Measurements from ENCODE around the gene LLGL2. TPM values are rescaled to one million over a fixed set of nuclear protein-coding genes. Genes with fewer than 3 reads are reported as not detected.

Gene LLGL2
- total RNA-seq, 1 donor from 2014 or later, result 16.6 TPM

DNA sequence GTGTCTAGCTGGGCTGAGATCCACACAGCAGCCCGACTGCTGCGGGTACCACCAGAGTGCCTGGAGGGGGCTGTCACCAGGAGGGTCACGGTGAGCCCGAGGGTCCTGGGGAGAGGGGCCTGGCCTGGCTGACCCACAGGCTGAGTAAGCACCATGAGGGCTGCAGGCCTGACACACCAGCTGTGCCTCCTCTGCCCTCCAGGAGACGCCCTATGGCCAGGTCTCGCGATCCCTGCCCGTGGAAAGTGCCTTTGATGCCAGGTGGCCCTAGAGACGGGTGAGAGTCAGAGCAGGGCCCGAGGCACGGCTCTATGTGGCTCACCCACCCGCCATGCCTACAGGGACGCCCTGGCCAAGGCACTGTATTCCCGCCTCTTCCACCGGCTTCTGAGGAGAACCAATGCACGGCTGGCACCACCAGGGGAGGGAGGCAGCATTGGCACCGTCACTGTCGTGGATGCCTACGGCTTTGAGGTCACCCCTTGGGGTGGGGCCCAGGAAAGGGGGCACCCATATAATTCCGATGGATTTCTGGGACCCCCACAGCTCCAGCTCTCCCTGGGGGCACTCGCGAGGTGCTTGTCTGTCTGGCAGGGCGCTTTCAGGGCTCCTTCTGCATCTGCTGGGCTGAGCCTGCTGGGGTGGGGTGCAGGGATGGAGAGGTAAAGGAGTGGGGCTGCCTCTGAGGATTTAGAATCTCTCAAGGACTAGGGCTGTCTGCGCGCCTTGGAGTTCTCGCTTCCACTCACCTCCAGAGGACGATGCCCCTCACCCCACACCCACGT lies 69.2 kb downstream of the LLGL2 start:
- no peaks in the 10 kb centered on the region for H3K36me3 Mint-ChIP-seq
- no peak overlapping the region for H3K27ac ChIP-seq
- H3K4me3 Mint-ChIP-seq, result no peak overlapping the region
- no peak for TF ChIP-seq EZH2phosphoT487 (IDR thresholded peaks at IDR 0.05)
- H3K27ac Mint-ChIP-seq, result no peak overlapping the region
- no peaks in the 10 kb centered on the region for H3K79me2 ChIP-seq (ENCODE audit: low read depth)
- no peak overlapping the region for H3K4me2 ChIP-seq
- peaks cover 10% of the 10 kb centered on the region for H3K27me3 ChIP-seq
- no peaks in the 10 kb centered on the region for H3K4me1 ChIP-seq
- no peaks in the 10 kb centered on the region for H4K20me1 ChIP-seq (ENCODE audit: low read depth)
- no peaks in the 10 kb centered on the region for H3F3A ChIP-seq (ENCODE audit: low read depth)
- no peak overlapping the region for H2AFZ ChIP-seq (replicated peaks)
- H3K4me1 Mint-ChIP-seq, result peaks cover 4% of the 10 kb centered on the region
- no peaks in the 10 kb centered on the region for H3K36me3 ChIP-seq
- DNase-seq (ENCODE audit: low spot score), result no peak
- H3K9ac ChIP-seq, result no peak overlapping the region
- H3K9me3 Mint-ChIP-seq, result no peaks in the 10 kb centered on the region
- no peaks in the 10 kb centered on the region for H3K9me3 ChIP-seq (ENCODE audit: low read depth)
- peaks cover 9% of the 10 kb centered on the region for H3K27me3 Mint-ChIP-seq (ENCODE audit: insufficient read depth, low read depth)
- no peak overlapping the region for H3K4me3 ChIP-seq

DNA sequence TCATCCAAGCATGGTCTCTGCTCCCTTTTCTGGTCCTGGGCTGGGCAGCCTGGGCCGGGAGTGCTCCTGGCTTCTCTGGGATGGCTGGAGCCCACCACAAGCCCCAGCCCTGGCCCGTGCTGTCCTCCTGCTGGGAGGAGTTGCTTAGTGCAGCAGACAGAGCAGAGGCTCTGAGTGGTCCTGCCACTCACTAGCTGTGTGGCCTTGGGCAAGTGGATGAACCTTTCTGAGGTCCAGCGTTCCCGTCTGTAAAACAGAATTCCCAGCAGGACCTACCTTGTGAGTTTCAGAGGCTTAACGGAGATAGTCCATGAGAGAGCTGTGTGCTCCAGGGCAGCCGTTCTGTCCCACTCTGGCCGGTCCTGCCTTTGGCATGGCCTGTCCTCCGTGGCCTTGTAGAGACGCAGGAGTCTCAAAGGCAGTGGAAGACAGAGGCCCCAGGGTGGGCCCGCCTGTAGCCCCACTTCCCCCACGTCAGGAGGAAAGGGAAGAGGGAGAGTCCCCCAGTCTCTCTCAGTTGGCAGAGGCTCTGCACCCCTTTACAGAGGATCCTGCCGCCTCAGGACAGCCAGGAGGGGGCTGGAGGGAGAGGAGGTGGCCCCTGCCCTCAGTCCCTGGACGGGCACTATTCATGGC lies 69.9 kb downstream of the LLGL2 start:
- no peak overlapping the region for H2AFZ ChIP-seq (replicated peaks)
- no peaks in the 10 kb centered on the region for H3K36me3 ChIP-seq
- no peaks in the 10 kb centered on the region for H3K9me3 Mint-ChIP-seq

DNA sequence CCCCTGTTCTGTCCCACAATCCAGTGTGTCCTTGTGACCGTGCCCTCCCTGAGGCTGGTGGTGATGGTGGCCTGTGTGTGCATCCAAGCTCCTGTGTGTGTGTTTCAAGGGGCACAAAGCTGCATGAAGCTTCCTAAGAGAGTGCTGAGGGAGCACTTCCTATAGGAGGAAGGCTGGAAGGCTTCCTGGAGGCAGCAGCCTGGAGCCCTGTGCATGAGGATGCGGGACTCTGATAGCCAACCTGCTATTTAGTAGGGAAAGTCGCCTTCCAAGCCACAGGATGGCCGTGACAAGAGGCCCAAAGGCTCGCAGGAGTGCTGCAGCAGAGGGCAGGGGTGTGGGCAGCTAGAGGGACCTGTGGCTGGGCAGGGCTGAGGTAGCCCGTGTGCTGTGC lies 70.4 kb downstream of the LLGL2 start:
- Mint-ChIP-seq H3K36me3 (no peaks in the 10 kb centered on the region), H3K9me3 (no peaks in the 10 kb centered on the region), H3K27me3 (ENCODE audit: insufficient read depth, low read depth) (peaks cover 5% of the 10 kb centered on the region), H3K27ac (no peak overlapping the region), H3K4me1 (peaks cover 2% of the 10 kb centered on the region), H3K4me3 (no peak overlapping the region)
- no peaks in the 10 kb centered on the region for H3K9me3 ChIP-seq (ENCODE audit: low read depth)
- H3K27me3 ChIP-seq, result no peaks in the 10 kb centered on the region
- no peaks in the 10 kb centered on the region for H3K36me3 ChIP-seq
- H2AFZ ChIP-seq (replicated peaks), result no peak overlapping the region
- H4K20me1 ChIP-seq (ENCODE audit: low read depth), result no peaks in the 10 kb centered on the region
- H3K4me1 ChIP-seq, result no peaks in the 10 kb centered on the region
- H3K79me2 ChIP-seq (ENCODE audit: low read depth), result no peaks in the 10 kb centered on the region
- H3K9ac ChIP-seq, result no peak overlapping the region
- no peak overlapping the region for H3K27ac ChIP-seq
- no peak overlapping the region for H3K4me3 ChIP-seq
- H3F3A ChIP-seq (ENCODE audit: low read depth), result no peaks in the 10 kb centered on the region
- TF ChIP-seq EZH2 (IDR thresholded peaks at IDR 0.05) (no peak), EZH2phosphoT487 (IDR thresholded peaks at IDR 0.05) (no peak)
- TF ChIP-seq, protein P1, sequence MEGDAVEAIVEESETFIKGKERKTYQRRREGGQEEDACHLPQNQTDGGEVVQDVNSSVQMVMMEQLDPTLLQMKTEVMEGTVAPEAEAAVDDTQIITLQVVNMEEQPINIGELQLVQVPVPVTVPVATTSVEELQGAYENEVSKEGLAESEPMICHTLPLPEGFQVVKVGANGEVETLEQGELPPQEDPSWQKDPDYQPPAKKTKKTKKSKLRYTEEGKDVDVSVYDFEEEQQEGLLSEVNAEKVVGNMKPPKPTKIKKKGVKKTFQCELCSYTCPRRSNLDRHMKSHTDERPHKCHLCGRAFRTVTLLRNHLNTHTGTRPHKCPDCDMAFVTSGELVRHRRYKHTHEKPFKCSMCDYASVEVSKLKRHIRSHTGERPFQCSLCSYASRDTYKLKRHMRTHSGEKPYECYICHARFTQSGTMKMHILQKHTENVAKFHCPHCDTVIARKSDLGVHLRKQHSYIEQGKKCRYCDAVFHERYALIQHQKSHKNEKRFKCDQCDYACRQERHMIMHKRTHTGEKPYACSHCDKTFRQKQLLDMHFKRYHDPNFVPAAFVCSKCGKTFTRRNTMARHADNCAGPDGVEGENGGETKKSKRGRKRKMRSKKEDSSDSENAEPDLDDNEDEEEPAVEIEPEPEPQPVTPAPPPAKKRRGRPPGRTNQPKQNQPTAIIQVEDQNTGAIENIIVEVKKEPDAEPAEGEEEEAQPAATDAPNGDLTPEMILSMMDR (IDR thresholded peaks at IDR 0.05), result no peak
- DNase-seq (ENCODE audit: low spot score), result no peak
- no peak overlapping the region for H3K4me2 ChIP-seq

More for the DNA sequence above, 69.9 kb downstream of the LLGL2 start:
- Mint-ChIP-seq H3K4me1 (peaks cover 4% of the 10 kb centered on the region), H3K27ac (no peak overlapping the region), H3K4me3 (no peak overlapping the region), H3K36me3 (no peaks in the 10 kb centered on the region), H3K27me3 (ENCODE audit: insufficient read depth, low read depth) (peaks cover 8% of the 10 kb centered on the region)
- H4K20me1 ChIP-seq (ENCODE audit: low read depth), result no peaks in the 10 kb centered on the region
- TF ChIP-seq, protein P1 (IDR thresholded peaks at IDR 0.05), result no peak
- TF ChIP-seq EZH2 (IDR thresholded peaks at IDR 0.05), result no peak
- no peak for TF ChIP-seq EZH2phosphoT487 (IDR thresholded peaks at IDR 0.05)
- no peak overlapping the region for H3K4me2 ChIP-seq
- H3K27me3 ChIP-seq, result peaks cover 2% of the 10 kb centered on the region
- H3K4me1 ChIP-seq, result no peaks in the 10 kb centered on the region
- no peaks in the 10 kb centered on the region for H3F3A ChIP-seq (ENCODE audit: low read depth)
- H3K79me2 ChIP-seq (ENCODE audit: low read depth), result no peaks in the 10 kb centered on the region
- no peak overlapping the region for H3K27ac ChIP-seq
- DNase-seq (ENCODE audit: low spot score), result no peak
- no peak overlapping the region for H3K4me3 ChIP-seq
- no peak overlapping the region for H3K9ac ChIP-seq
- no peaks in the 10 kb centered on the region for H3K9me3 ChIP-seq (ENCODE audit: low read depth)

Data from neural progenitor cell (in vitro differentiated cells).